Osteoblast (primary cell): ENCODE results near the gene EPS8. TPM values are rescaled to one million over a fixed set of nuclear protein-coding genes. Genes with fewer than 3 reads are reported as not detected.

Experiments
- DNase-seq: peaks from one replicate; pipeline ENCODE4 v3.0.0; 2011; ENCODE audit warnings: low spot score, mixed read lengths; ENCODE audit not compliant: insufficient read length; ENCODE audit errors: missing footprints
- H2AFZ ChIP-seq: 2 replicates; pipeline ENCODE4 v1.6.0; 2011; ENCODE audit warnings: mild to moderate bottlenecking, low read length
- H3K27ac ChIP-seq: 2 replicates; pipeline ENCODE4 v1.5.1; 2011; ENCODE audit warnings: mild to moderate bottlenecking, low read depth, low read length, moderate library complexity
- H3K27me3 ChIP-seq: 2 replicates; pipeline ENCODE4 v1.6.0; 2012; ENCODE audit warnings: mild to moderate bottlenecking, control low read depth, inconsistent platforms, low read length, moderate library complexity; ENCODE audit not compliant: insufficient read depth
- H3K36me3 ChIP-seq: 2 replicates; pipeline ENCODE4 v1.5.1; 2011; ENCODE audit warnings: mild to moderate bottlenecking, low read length, control low read depth, moderate library complexity; ENCODE audit not compliant: insufficient read depth
- H3K4me1 ChIP-seq: 2 replicates; pipeline ENCODE4 v1.5.1; 2011; ENCODE audit warnings: mild to moderate bottlenecking, low read length, control low read depth, moderate library complexity; ENCODE audit not compliant: insufficient read depth
- H3K4me2 ChIP-seq: 2 replicates; pipeline ENCODE4 v1.6.0; 2011; ENCODE audit warnings: mild to moderate bottlenecking, low read length; ENCODE audit not compliant: insufficient read depth
- H3K4me3 ChIP-seq: fragments of 200-600 bp; sonication (generic); 3 replicates; pipeline ENCODE4 v1.5.1; 2012; ENCODE audit warnings: mild to moderate bottlenecking, low read length, inconsistent platforms; ENCODE audit not compliant: insufficient read depth
- H3K79me2 ChIP-seq: 2 replicates; pipeline ENCODE4 v1.6.0; 2012; ENCODE audit warnings: mild to moderate bottlenecking, low read length, control low read depth, inconsistent platforms; ENCODE audit not compliant: insufficient read depth
- H3K9me3 ChIP-seq: 2 replicates; pipeline ENCODE4 v1.5.1; 2011; ENCODE audit warnings: low read depth, low read length, control low read depth
- H4K20me1 ChIP-seq: 2 replicates; pipeline ENCODE4 v1.6.0; 2012; ENCODE audit warnings: mild to moderate bottlenecking, low read length, control low read depth; ENCODE audit not compliant: insufficient read depth
- total RNA-seq: library from RNA; depleted of rRNA; stranded (reverse); fragments of >200 nt; gene quantifications from 2 replicates; pipeline ENCODE4 v1.2.3, GENCODE V29; 2012
- TF ChIP-seq, protein P1 (sequence below): IDR thresholded peaks from 2 replicates; pipeline ENCODE4 v1.5.1; 2011; ENCODE audit warnings: mild to moderate bottlenecking, low read depth, low read length, moderate library complexity; ENCODE audit errors: extremely low read depth

Gene EPS8
- total RNA-seq, 1 donor, result 160 TPM

DNA sequence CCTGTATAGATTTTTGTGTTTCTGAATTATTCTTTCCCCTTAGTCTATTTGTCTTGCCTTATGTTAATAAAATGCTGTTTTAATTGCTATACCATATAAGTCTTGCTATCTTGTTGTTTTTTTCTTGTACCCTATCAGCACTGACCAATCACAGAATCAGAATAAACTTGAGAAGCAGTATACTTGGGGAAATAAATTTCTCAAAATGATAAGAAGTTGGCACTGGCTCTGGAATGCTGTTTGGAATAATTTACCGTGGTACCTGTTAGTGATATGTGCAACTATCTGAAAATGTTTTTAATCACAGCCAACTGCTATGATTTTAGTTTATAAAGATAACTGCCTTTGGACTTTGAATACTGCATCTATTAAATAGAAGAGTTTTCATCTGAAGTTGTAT is 37.9 kb upstream of the EPS8 start:
- Histone ChIP-seq H3K79me2 (no peaks in the 10 kb centered on the region), H3K27ac (no peak overlapping the region), H2AFZ (no peak overlapping the region), H4K20me1 (no peaks in the 10 kb centered on the region), H3K4me2 (no peak overlapping the region), H3K9me3 (no peaks in the 10 kb centered on the region), H3K27me3 (no peaks in the 10 kb centered on the region), H3K4me3 (no peak overlapping the region), H3K4me1 (peaks cover 24% of the 10 kb centered on the region), H3K36me3 (no peaks in the 10 kb centered on the region)
- no peak for DNase-seq
- TF ChIP-seq, protein P1, sequence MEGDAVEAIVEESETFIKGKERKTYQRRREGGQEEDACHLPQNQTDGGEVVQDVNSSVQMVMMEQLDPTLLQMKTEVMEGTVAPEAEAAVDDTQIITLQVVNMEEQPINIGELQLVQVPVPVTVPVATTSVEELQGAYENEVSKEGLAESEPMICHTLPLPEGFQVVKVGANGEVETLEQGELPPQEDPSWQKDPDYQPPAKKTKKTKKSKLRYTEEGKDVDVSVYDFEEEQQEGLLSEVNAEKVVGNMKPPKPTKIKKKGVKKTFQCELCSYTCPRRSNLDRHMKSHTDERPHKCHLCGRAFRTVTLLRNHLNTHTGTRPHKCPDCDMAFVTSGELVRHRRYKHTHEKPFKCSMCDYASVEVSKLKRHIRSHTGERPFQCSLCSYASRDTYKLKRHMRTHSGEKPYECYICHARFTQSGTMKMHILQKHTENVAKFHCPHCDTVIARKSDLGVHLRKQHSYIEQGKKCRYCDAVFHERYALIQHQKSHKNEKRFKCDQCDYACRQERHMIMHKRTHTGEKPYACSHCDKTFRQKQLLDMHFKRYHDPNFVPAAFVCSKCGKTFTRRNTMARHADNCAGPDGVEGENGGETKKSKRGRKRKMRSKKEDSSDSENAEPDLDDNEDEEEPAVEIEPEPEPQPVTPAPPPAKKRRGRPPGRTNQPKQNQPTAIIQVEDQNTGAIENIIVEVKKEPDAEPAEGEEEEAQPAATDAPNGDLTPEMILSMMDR, result no peak

GRCh38 chr12:15824516-15824915 is 35.3 kb upstream of the EPS8 start:
- Histone ChIP-seq H3K4me3 (no peak overlapping the region), H3K4me2 (no peak overlapping the region), H3K36me3 (no peaks in the 10 kb centered on the region), H2AFZ (no peak overlapping the region), H3K9me3 (no peaks in the 10 kb centered on the region), H4K20me1 (no peaks in the 10 kb centered on the region), H3K27ac (no peak overlapping the region), H3K27me3 (no peaks in the 10 kb centered on the region), H3K4me1 (peaks cover 4% of the 10 kb centered on the region), H3K79me2 (no peaks in the 10 kb centered on the region)
- no peak for DNase-seq
- TF ChIP-seq, protein P1, result no peak

- Histone ChIP-seq H4K20me1 (no peaks in the 10 kb centered on the region), H3K27ac (no peak overlapping the region), H3K9me3 (no peaks in the 10 kb centered on the region), H3K79me2 (no peaks in the 10 kb centered on the region), H3K4me2 (no peak overlapping the region), H3K4me1 (no peaks in the 10 kb centered on the region), H3K27me3 (no peaks in the 10 kb centered on the region), H3K36me3 (no peaks in the 10 kb centered on the region), H2AFZ (no peak overlapping the region), H3K4me3 (no peak overlapping the region)
- no peak for DNase-seq
- TF ChIP-seq, protein P1, result no peak
Observed at GRCh38 chr12:15823360-15824128, 34.4 kb upstream of the EPS8 start.

GRCh38 chr12:15819644-15820437 is 30.7 kb upstream of the EPS8 start:
- peaks cover 3% of the 10 kb centered on the region for H3K9me3 ChIP-seq

More at GRCh38 chr12:15819644-15820437, 30.7 kb upstream of the EPS8 start:
- Histone ChIP-seq H3K27me3 (no peaks in the 10 kb centered on the region), H3K36me3 (no peaks in the 10 kb centered on the region), H3K79me2 (no peaks in the 10 kb centered on the region), H3K4me3 (no peak overlapping the region), H3K4me2 (no peak overlapping the region), H3K4me1 (no peaks in the 10 kb centered on the region), H2AFZ (no peak overlapping the region), H4K20me1 (no peaks in the 10 kb centered on the region), H3K27ac (no peak overlapping the region)
- no peak for DNase-seq
- TF ChIP-seq, protein P1, result no peak
